Liver (tissue), 3 donors: ENCODE data around the gene RGS10.

Experiments used
- JUND ChIP-seq, 2 donors: IDR thresholded peaks; 2 replicates each; pipeline ENCODE4 v1.6.1; 2016; ENCODE audit warnings: antibody characterized with exemption in 2 of 2
- RXRA ChIP-seq, 2 donors: IDR thresholded peaks; 2 replicates each; pipeline ENCODE4 v1.6.1; 2017 to 2018; ENCODE audit warnings: antibody characterized with exemption in 2 of 2, mild to moderate bottlenecking in 1 of 2
- SP1 ChIP-seq: IDR thresholded peaks from 2 replicates; pipeline ENCODE4 v1.6.1; 2018; ENCODE audit warnings: antibody characterized with exemption, mild to moderate bottlenecking
- TAF1 ChIP-seq: conservative IDR thresholded peaks from 2 replicates; pipeline ENCODE4 v1.6.1; 2016; ENCODE audit warnings: antibody characterized with exemption, mild to moderate bottlenecking
- YY1 ChIP-seq: IDR thresholded peaks from 2 replicates; pipeline ENCODE4 v1.6.1; 2016; ENCODE audit warnings: antibody characterized with exemption, mild to moderate bottlenecking
- TF ChIP-seq, protein P1 (sequence below): fragments of 150-350 bp; IDR thresholded peaks from 2 replicates; pipeline ENCODE4 v1.5.1; 2017; ENCODE audit warnings: improper control_type of control experiment, low read depth, low read length; ENCODE audit not compliant: missing input control
- TF ChIP-seq, protein P2 (sequence below): IDR thresholded peaks from 2 replicates; pipeline ENCODE4 v1.6.1; 2016; ENCODE audit warnings: antibody characterized with exemption, mild to moderate bottlenecking
- TF ChIP-seq, protein P3 (sequence below): IDR thresholded peaks from 2 replicates; pipeline ENCODE4 v1.6.1; 2016; ENCODE audit warnings: antibody characterized with exemption
- TF ChIP-seq, protein P4 (sequence below): IDR thresholded peaks from 2 replicates; pipeline ENCODE4 v1.6.1; 2016; ENCODE audit warnings: antibody characterized with exemption
- donor health status: healthy.
- donor health status: healthy.

DNA sequence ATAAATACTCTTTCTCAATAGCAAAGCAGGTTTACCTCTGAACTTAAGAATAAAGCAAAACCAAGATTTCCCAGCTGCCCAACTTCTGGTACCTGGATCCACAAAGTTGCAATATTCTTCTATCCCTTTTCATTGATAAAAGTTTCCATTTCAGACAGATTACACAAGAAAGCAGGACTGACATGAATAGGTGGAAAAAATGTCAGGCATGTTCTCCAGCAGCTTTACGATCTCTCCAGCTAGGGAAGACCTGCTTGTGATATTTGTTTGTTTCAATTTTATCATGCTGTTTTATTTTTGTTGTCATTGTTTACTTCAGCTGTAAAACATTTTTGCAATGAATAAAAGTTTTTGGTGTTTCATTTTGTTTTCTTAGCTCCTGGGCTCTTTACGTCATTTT is 9.0 kb downstream of the RGS10 start:
- TF ChIP-seq YY1: no peak
- TF ChIP-seq, protein P1, sequence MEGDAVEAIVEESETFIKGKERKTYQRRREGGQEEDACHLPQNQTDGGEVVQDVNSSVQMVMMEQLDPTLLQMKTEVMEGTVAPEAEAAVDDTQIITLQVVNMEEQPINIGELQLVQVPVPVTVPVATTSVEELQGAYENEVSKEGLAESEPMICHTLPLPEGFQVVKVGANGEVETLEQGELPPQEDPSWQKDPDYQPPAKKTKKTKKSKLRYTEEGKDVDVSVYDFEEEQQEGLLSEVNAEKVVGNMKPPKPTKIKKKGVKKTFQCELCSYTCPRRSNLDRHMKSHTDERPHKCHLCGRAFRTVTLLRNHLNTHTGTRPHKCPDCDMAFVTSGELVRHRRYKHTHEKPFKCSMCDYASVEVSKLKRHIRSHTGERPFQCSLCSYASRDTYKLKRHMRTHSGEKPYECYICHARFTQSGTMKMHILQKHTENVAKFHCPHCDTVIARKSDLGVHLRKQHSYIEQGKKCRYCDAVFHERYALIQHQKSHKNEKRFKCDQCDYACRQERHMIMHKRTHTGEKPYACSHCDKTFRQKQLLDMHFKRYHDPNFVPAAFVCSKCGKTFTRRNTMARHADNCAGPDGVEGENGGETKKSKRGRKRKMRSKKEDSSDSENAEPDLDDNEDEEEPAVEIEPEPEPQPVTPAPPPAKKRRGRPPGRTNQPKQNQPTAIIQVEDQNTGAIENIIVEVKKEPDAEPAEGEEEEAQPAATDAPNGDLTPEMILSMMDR: no peak
- no peak for TF ChIP-seq RXRA (IDR thresholded peaks at IDR 0.05)
- TF ChIP-seq JUND (IDR thresholded peaks at IDR 0.05): no peak
- TF ChIP-seq, protein P2, sequence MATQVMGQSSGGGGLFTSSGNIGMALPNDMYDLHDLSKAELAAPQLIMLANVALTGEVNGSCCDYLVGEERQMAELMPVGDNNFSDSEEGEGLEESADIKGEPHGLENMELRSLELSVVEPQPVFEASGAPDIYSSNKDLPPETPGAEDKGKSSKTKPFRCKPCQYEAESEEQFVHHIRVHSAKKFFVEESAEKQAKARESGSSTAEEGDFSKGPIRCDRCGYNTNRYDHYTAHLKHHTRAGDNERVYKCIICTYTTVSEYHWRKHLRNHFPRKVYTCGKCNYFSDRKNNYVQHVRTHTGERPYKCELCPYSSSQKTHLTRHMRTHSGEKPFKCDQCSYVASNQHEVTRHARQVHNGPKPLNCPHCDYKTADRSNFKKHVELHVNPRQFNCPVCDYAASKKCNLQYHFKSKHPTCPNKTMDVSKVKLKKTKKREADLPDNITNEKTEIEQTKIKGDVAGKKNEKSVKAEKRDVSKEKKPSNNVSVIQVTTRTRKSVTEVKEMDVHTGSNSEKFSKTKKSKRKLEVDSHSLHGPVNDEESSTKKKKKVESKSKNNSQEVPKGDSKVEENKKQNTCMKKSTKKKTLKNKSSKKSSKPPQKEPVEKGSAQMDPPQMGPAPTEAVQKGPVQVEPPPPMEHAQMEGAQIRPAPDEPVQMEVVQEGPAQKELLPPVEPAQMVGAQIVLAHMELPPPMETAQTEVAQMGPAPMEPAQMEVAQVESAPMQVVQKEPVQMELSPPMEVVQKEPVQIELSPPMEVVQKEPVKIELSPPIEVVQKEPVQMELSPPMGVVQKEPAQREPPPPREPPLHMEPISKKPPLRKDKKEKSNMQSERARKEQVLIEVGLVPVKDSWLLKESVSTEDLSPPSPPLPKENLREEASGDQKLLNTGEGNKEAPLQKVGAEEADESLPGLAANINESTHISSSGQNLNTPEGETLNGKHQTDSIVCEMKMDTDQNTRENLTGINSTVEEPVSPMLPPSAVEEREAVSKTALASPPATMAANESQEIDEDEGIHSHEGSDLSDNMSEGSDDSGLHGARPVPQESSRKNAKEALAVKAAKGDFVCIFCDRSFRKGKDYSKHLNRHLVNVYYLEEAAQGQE: no peak
- no peak for TF ChIP-seq TAF1
- TF ChIP-seq, protein P3, sequence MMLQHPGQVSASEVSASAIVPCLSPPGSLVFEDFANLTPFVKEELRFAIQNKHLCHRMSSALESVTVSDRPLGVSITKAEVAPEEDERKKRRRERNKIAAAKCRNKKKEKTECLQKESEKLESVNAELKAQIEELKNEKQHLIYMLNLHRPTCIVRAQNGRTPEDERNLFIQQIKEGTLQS: no peak
- TF ChIP-seq, protein P4, sequence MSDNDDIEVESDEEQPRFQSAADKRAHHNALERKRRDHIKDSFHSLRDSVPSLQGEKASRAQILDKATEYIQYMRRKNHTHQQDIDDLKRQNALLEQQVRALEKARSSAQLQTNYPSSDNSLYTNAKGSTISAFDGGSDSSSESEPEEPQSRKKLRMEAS: no peak
- no peak for TF ChIP-seq SP1
